ENCODE results near the gene PCARE.

Gene PCARE

GRCh38 chr2:29032189-29032588, 42.1 kb downstream of the PCARE start:
- DNase-seq: no peak

GRCh38 chr2:29031046-29031445, 43.3 kb downstream of the PCARE start:
- DNase-seq: no peak

GRCh38 chr2:29025711-29026110, 48.6 kb downstream of the PCARE start:
- DNase-seq: no peak

GRCh38 chr2:29024882-29025430, 49.4 kb downstream of the PCARE start:
- DNase-seq: no peak

- DNase-seq: no peak
Observed at GRCh38 chr2:29023188-29023587, 51.1 kb downstream of the PCARE start.

- DNase-seq: no peak
Observed at GRCh38 chr2:29022679-29023078, 51.6 kb downstream of the PCARE start.

GRCh38 chr2:29021886-29022285, 52.4 kb downstream of the PCARE start:
- no peak for DNase-seq

GRCh38 chr2:29017716-29018435, 56.4 kb downstream of the PCARE start:
- no peak for DNase-seq

- DNase-seq: no peak
Observed at GRCh38 chr2:29016504-29016903, 57.8 kb downstream of the PCARE start.

GRCh38 chr2:29015701-29016470, 58.4 kb downstream of the PCARE start:
- no peak for DNase-seq

GRCh38 chr2:29014811-29015421, 59.4 kb downstream of the PCARE start:
- DNase-seq: no peak

- DNase-seq: no peak
Observed at GRCh38 chr2:29014331-29014730, 60.0 kb downstream of the PCARE start.

- no peak for DNase-seq
Observed at GRCh38 chr2:29013057-29013780, 61.1 kb downstream of the PCARE start.

- DNase-seq: no peak
Observed at GRCh38 chr2:29012211-29012681, 62.1 kb downstream of the PCARE start.
